NCI-H774 (cell line): ENCODE results near the gene MPND.

Experiments
- DNase-seq: peaks from one replicate; lab custom pipeline; 2025; lab: John Stamatoyannopoulos, UW

The MPND gene

DNA sequence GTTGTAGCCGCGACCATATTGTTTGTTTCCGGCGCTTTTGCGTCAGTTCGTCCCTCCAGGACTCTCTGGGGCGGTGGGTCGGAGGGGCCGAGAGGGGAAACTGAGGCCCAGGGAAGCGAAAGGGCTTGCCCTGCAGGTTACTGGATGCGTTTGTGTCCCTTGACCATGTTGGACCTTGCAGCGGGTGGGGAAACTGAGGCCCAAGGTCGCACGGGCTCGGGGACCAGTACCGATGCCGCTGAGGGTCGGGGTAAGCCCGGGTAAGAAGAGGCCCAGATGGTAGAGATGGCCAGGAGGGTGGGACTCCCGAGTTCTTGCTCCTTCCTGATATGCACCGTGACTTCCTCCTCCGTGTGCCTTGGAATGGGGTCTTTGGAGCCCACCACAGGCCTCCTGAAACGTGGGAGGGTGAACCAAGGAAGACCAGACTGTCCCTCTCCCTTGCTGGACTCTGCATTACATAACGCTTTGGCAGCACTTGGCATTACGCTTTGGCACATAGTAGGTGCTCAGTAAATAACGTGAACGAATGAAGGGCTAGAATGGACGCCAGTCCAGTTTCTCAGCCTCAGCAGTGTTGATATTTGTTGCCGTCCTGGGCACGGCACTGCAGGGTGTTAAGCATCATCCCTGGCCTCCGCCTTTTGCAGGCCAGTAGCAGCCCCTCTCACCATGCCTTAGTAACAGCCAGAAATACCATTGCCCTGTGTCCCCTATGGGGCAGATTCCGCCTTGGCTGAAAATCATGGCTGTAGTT lies 59.8 kb downstream of the MPND start:
- no peak for DNase-seq

DNA sequence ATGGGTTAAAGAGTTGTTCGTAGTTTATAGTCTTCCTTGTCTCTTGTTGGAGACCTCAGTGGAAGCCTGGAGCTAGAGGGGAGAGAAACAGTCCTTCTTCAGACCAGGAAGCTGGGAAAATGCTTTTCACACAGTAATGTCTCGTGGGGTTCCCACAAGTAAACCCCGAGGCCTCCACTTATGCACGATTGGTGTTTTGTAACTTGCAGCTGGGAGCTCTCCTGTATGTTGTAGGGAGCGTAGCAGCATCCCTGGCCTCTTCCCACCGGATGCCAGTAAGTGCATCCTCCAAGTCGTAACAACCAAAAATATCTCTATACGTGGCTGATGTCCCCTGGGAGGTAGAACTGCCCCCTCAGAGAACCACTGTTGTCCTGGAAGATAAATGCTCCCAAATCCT lies 62.6 kb downstream of the MPND start:
- DNase-seq, result no peak

DNA sequence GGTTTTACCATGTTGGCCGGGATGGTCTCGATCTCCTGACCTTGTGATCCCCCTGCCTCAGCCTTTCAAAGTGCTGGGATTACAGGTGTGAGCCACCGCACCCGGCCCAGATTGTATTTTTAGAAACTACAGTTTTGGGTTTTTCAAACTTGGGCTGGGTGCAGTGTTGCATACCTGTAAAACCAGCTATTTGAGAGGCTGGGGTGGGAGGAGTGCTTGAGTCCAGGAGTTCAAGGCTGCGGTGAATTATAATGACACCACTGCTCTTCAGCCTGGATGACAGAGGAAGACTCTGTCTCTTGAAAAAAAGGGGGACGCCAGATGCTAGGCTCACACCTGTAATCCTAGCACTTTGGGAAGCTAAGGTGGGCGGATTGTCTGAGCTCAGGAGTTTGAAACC lies 63.3 kb downstream of the MPND start:
- no peak for DNase-seq

DNA sequence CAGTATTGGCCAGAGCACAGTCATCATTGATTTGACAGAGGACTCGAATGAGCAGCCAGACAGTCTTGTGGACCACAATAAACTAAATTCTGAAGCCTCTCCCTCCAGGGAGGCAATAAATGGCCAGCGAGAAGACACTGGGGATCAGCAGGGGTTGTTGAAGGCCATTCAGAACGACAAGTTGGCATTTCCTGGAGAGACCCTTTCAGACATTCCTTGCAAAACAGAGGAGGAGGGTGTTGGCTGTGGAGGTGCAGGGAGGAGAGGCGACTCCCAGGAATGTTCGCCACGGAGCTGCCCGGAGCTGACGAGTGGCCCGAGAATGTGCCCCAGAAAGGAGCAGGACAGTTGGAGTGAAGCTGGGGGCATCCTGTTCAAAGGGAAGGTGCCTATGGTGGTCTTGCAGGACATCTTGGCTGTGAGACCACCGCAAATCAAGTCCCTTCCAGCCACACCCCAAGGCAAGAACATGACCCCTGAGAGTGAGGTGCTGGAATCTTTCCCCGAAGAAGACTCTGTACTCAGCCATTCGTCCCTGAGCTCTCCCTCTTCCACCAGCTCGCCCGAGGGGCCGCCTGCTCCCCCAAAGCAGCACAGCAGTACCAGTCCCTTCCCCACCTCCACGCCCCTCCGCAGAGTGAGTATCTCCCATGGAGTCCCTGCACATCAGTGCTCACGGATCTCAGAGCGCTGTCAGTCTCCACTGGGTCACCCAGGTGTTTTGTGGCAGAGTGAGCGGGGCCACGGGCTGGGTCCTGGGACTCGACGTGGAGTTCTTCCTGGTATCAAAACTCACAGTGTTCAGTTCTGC lies 66.0 kb downstream of the MPND start:
- DNase-seq, result no peak
